GM21381 (cell line): ENCODE data around the gene SNX30.
A peak's percentile ranks its signal among the peaks of the same experiment; 100 is the strongest.

ENCODE experiments used
- ATAC-seq: cut with Tn5 transposase; IDR thresholded peaks from one replicate; pipeline ENCODE4 v1.9.1; 2021; ENCODE audit warnings: mild to moderate bottlenecking, moderate library complexity; ENCODE audit not compliant: unreplicated experiment

Gene SNX30

GRCh38 chr9:112819635-112820496, 69.3 kb downstream of the SNX30 start:
- peak; percentile 62 for ATAC-seq

- no peak for ATAC-seq
These were observed 70.3 kb downstream of the SNX30 start for GRCh38 chr9:112820881-112821280.

GRCh38 chr9:112822618-112823017, 72.1 kb downstream of the SNX30 start:
- no peak for ATAC-seq

GRCh38 chr9:112823257-112823656, 72.7 kb downstream of the SNX30 start:
- no peak for ATAC-seq

GRCh38 chr9:112831281-112831851, 80.8 kb downstream of the SNX30 start:
- no peak for ATAC-seq

GRCh38 chr9:112831969-112832368, 81.4 kb downstream of the SNX30 start:
- no peak for ATAC-seq

- ATAC-seq = no peak
These were observed 82.5 kb downstream of the SNX30 start for GRCh38 chr9:112833081-112833480.

GRCh38 chr9:112836394-112836793, 85.8 kb downstream of the SNX30 start:
- no peak for ATAC-seq

- no peak for ATAC-seq
These were observed 87.8 kb downstream of the SNX30 start for GRCh38 chr9:112838342-112838741.

GRCh38 chr9:112839331-112839730, 88.8 kb downstream of the SNX30 start:
- ATAC-seq = no peak

GRCh38 chr9:112841261-112841660, 90.7 kb downstream of the SNX30 start:
- ATAC-seq = no peak

GRCh38 chr9:112842555-112842954, 92.0 kb downstream of the SNX30 start:
- no peak for ATAC-seq

- ATAC-seq = peak; percentile 83
These were observed 94.4 kb downstream of the SNX30 start for GRCh38 chr9:112844771-112845542.

GRCh38 chr9:112846528-112847488, 96.2 kb downstream of the SNX30 start:
- no peak for ATAC-seq

GRCh38 chr9:112848316-112849151, 98.0 kb downstream of the SNX30 start:
- no peak for ATAC-seq

GRCh38 chr9:112849363-112849922, 98.9 kb downstream of the SNX30 start:
- ATAC-seq = no peak

GRCh38 chr9:112850840-112851239, 100.3 kb downstream of the SNX30 start:
- ATAC-seq = no peak

- no peak for ATAC-seq
These were observed 102.4 kb downstream of the SNX30 start for GRCh38 chr9:112852741-112853504.
